Fibroblast of peridontal ligament (primary cell): Measurements from ENCODE around the gene ADAM33.

ENCODE experiments used
- DNase-seq: peaks from one replicate; pipeline ENCODE4 v3.0.0-alpha.2; 2010; ENCODE audit errors: extremely low read depth

ADAM33 gene

DNA sequence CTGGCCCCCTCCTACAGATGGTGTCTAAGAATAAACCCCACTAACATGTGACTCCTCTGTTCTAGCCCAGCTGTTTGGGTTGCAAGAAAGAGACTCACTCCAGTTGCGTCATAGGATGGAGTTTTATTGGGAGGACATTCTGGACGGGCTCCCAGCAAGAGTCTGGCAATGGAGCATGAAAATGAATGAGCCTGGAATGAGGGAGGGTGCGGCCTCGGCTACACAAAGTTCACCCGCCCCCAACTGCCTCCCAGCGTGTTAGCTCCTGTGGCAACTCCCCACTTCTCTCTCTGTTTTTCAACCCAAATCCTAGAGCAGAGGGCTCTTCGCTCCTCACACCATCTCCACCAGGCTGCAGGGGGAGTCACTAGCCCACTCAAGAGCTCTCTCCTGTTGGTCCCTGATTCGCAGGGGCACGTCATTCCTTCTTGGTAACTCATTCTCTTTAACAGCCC lies 5.1 kb upstream of the ADAM33 start:
- peak; percentile 98 for DNase-seq

GRCh38 chr20:3686421-3686820 lies 4.6 kb upstream of the ADAM33 start:
- DNase-seq: no peak

GRCh38 chr20:3685341-3685740 lies 3.5 kb upstream of the ADAM33 start:
- no peak for DNase-seq

GRCh38 chr20:3681352-3681930 lies 369 bp downstream of the ADAM33 start:
- DNase-seq: no peak

DNA sequence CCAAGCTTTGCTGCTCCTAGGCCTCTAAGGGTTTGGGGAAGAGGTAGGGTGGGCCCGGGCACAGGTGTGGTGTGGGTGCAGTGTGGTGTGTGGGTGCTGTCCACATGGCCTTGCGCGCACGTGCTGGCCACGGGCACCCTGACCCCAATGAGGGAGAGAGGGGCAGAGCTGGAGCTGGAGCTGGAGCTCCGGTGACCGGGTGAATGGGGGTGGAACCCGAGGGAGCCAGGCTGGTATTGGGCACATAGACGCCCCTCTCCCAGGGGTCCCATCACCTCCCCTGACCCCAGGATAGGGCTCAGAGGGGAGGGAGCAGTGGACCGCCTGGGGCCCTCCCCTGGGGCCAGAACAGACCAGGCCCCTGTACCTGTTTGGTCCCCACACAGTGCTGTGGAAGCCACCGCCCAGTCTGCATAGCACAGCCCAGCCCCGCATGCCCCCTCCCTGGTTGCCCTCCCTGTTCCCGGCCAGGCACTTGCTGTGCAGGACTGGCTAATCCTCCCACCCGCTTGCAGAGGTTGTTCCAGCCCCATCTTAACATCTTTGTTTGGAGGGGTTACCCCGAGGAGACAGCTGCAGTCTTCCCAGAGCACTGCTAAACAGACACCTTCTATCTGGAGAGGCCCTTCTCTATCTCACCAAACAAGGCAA lies 984 bp downstream of the ADAM33 start:
- DNase-seq: no peak

DNA sequence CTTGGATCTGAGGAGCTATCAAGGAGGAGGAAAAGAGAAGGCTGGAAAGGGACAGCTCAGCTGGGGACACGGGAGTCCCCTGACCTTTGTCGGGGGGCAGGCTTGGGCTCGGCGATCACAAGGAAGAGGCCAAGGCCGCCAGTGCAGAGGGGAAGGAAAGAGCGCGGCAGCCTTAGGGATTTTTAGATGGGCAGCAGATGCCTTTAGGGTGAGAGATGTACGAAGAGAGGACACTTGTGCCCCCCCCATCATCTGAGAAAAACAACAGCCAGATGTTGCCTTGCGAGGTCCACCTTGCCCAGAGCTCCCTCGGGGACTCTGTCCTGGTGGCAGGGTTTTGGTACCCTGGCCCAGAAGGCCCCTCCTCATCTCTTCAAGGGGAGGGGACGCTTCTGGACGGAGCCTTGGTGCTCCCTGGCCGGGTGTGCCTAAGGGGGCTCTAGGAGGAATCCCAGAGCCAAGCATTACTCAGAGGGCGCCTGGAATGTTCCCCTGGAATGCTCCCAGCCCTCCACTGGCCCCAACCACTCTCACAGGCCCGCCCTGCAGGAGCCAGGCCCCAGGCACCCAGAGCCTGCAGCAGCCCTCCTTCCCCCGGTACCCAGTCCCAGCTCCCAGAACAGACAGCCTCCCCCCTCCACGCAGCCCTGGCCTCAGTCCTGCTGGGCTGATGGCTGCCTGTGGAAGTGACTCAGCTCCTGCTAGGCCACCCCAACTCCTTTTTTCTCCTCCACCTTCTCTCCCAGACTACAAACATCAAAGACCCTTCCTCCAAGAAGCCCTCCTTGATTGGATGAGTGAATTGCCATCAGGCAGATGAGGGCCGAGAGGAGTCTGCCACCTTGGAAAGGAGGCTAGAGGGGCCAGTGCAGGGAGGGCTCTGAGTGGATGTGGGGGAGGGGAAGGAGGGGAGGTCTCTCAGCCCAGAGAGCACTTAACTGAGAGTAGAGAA lies 1.8 kb downstream of the ADAM33 start:
- DNase-seq: peak; percentile 73

DNA sequence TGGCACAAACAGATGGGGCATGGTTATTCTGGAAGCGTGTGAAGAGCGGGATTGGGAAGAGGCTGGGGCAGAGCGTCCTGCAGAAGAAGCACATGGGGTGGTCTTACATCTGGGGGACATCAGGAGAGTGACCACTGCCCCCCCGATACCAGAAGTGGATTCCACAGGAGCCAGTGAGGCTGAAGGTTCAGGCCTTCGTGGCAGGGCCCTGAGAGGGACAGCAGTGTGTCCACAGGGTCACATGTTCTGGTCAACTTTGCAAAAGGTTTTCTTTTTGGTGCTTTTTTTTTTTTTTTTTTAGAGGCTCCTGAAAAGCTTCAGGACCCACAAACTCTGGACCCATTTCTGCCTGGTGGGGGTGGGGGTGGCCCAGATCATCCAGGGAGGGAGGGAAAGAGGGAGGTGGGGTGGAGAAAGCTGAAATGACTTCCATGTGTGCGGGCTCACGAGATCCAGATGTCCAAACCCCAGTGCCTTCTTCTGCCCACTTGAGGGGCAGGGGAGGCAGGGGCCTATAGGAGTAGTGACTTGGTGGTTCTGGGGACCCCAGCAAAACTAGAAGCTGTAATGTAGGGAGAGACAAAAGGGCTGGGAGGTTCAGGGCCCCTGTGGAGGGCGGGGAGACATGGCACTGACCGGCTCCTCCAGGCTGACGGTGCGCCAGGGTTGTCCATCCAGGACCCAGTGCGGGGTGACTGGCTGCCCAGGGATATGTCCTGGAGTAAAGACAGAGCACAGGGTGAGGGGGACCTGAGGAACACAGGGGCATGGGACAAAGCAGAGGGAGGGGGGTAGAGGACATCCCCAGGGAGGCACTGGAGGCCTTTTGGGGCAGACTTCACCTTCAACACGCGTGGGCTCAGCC lies 2.7 kb downstream of the ADAM33 start:
- peak; percentile 53 for DNase-seq

- no peak for DNase-seq
Observed at GRCh38 chr20:3678198-3678597, 3.6 kb downstream of the ADAM33 start.

DNA sequence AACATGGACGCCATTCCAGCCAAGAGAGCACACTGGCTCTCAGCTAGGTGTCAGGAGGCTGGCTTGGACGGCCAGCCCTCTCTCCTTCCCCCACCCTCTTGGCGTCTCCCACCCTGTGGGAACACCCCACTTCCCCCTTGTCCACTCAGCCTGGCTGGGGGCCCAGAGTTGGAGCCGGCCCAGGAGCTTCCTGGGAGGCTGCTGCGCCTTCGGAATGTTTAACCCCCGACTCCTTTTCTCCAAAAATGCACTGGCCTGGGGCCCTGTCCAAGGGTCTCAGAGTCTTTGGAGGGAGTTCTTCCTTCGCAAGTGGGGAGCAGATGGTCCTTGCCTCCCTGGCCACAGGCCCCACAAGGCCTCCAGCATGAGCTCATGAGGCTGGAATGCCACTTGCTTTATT lies 4.1 kb downstream of the ADAM33 start:
- peak; percentile 31 for DNase-seq

DNA sequence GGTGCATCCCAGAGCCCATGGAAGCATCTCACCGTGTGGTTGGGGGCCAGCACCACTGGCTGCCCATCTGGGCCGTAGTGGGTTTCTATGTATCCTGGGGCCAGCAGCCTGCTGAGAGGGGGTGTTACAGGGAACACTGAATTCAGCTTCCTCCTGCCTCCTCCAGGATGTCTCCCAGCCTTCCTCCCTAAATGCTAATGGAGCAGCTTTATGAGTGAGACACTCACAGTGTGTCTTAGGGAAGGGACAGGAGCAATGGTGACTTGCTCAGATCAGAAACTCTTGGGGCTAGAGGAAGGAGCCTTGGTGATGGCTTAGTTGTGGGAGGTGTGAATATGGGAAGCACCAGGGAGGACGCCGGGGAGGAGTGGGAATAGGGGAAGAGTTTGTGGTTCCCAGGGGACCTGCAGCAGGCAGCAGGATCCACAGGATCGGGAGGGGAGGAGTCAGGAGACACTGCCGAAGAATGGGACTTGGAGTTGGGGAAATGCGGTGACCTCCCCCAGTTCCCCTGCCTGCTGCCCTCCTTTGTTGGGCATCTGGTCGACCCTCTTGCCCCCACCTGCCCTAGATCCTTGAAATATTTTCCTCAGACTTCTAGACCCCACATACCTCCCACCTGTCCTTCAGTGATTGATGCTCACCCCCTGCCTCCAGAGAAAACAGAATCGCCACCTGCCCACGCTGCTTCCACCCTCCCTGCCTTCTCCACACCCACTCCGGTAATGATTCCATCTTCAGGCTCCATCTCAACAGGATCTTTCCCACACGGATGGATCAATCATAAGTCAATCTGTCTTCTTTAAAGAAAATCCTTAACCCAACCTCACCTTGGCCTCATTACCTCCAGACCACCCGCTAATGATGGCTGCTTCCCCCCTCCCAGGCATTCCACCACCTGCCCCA lies 6.6 kb downstream of the ADAM33 start:
- no peak for DNase-seq

- no peak for DNase-seq
Observed at GRCh38 chr20:3674447-3674846, 7.4 kb downstream of the ADAM33 start.

- DNase-seq: no peak
Observed at GRCh38 chr20:3673221-3674070, 8.4 kb downstream of the ADAM33 start.

DNA sequence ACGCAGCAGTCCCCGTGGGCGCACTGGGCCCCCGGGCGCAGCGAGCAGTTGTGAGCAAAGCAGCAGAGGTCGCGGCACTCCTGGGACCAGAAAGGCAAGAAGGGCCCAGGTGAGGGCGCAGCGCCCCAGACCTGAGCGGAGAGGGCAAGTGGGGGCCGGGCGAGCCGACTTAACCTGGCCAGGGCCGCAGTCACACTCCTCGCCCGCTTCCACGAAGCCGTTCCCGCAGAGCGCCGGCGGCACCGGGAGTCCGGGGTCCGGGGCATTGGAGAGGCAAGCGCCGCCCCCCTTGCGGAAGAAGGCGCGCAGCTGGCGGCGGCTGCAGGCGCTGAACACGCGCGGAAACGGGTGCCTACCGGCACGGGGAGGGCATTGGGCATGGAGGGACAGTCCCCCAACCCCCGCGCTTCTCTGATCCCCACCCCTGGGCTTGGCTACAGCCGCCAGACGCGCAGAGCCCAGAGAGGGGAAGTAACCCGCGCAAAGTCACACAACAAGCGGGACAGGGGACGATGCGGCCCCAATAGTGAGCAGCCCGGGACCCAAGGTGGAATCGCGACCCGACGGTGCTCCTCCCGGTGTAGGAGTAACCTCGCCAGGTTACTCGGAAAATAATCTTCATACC lies 9.2 kb downstream of the ADAM33 start:
- DNase-seq: no peak

GRCh38 chr20:3671986-3672546 lies 9.7 kb downstream of the ADAM33 start:
- no peak for DNase-seq

GRCh38 chr20:3670945-3671344 lies 10.9 kb downstream of the ADAM33 start:
- DNase-seq: no peak

GRCh38 chr20:3670511-3670910 lies 11.3 kb downstream of the ADAM33 start:
- DNase-seq: no peak

DNA sequence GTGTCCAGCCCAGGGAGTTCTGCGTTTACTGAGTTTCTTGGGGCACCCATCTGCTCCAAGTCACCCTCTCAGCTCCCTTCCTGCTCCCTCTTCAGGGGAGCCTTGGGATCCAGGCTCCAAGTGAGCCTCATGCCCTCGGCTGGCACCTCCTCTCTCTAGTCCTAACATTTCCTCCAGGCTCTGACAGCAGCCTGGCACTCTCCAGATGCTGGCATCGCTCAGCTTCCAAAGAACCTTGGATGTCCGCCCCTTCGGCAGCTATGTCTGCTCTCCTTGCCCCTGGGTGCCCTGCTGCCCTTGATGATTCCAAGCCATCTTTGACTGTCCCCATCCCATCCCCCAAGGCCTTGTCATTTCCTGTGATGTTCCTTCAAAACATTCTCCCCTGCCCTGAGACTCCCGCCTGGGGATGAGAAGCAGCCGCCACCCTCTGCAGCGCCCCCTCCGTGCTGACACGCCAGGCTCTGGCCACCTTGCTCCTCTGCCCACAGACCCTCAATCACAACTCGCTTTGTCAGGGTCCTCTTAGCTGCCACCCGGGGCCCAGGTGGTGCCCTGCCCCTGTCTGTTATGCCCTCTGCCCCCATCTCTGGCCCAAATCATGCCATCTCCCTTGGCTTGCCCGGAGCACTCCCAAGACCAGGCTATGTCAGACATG lies 12.0 kb downstream of the ADAM33 start:
- DNase-seq: no peak

- DNase-seq: no peak
Observed at GRCh38 chr20:3667434-3668037, 14.3 kb downstream of the ADAM33 start.
